Activated T-cell treated with anti-CD3 and anti-CD28 coated beads for 1 hour (primary cell): ENCODE measurements around the gene CLDN5.

Source experiments
- DNase-seq: peaks from one replicate; pipeline ENCODE4 v3.0.0-alpha.2; 2020; ENCODE audit warnings: low read depth

The CLDN5 gene, protein sequence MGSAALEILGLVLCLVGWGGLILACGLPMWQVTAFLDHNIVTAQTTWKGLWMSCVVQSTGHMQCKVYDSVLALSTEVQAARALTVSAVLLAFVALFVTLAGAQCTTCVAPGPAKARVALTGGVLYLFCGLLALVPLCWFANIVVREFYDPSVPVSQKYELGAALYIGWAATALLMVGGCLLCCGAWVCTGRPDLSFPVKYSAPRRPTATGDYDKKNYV

DNA sequence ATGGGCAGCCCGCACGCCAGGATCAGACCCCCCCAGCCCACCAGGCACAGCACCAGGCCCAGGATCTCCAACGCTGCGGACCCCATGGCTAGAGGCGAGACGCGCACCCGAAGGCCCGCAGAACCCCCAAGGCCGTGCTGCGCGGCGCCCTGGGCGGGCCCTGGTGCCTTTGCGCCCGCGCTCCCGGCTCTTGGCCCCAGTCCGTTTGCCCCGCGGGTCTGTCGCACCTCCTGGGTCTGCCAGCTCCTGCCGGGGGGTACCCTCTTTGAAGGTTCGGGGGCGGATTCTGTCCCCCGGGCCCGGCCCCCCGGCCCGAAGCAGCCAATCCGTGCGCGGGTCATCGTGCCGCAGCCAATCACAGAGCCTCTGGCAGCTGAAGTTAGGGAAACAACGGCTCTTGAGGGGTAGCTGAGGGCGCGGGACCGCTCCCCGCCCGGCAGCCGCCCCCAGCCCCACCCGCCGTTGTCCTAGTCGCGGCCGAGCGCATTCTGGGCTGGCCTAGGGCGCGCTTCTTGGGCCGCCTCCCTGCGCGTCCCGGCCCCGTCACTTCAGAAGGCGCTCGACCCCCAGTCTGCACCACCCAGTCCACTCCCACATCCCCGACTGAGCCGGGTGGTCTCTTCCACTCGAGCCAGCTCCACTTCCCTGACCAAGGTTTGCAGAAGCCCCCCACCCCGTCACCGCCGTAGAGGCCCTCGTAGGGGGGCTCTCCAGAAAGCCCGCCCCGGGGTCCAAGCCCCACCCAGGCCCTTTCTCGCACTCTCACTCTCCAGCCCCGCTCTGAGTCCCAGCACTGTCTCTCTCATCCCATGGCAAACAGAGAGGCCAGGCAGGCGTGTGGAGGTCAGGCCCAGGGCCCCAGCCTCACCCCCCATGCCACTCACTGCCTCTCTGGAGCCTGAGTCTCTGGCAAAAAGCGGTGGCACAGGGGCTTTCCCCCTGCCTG lies at the start of gene CLDN5:
Gene CLDN5, minus strand, starts transcription at position 241 of the 946 bp plus-strand sequence. Its CDS starts 155 bp downstream, at position 86.
- no peak for DNase-seq

DNA sequence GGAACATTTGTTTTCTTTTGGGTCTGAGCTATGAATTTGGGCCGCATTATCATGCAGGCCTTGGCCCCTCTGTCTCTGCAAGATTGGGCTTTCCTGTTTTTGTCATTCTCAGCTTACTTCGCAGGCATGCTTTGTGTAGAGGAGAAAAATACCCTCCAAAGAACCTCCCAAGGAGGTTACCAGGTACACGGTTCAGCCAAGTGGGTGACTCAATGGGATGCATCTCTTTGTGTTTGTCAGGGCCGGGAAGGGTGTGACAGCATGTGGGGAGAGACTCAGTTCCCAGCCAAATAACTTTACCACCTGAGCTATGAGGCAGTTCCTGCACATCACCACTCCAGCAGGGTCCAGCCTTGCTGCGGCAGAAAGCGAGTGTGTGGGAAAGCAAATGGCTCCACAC lies 47.8 kb upstream of the CLDN5 start:
- no peak for DNase-seq

DNA sequence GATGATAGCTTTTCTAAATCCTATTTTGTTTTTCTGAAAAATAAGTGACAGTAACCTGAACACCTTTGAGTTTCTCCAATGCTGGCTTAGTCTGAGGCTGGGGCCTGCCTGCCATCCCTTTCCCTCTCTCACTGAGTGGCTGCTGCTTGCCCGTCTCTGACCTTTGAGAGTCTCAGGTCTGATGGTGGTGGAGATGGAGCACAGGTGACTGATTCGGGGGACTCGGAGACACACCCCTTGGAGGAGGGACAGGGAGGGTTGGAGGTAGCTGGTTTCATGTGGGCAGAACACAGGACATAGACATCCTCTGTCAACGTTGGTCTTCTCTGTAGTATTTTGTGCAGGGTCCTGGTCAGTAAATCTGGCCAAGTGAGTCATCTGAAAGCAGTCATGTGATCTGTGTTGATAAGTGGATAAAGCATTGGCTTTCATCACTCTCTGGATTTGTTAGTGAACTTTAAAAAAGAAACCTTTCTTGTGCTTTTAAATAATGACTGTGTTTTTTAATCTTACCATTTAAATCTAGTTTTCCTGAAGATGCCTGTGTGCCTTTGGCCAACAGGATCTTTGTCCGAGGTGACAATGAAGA lies 47.1 kb upstream of the CLDN5 start:
- DNase-seq, result no peak

DNA sequence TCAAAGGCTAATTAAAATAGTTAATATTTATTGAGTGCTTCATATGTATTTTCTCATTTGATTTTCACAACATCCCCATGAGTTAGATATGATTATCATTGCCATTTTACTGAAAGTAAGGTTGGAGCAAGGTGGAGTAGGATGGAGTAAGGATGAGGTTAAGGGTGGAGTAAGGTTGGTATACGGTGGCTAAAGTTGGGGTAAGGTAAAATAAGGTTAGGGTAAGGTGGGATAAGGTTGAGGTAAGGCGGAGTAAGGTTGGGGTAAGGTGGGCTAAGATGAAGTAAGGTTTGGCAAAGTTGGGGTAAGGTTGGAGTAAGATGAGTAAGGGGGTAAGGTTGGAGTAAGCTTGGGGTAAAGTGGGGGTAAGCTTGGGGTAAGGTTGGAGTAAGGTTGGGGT lies 45.8 kb upstream of the CLDN5 start:
- no peak for DNase-seq

DNA sequence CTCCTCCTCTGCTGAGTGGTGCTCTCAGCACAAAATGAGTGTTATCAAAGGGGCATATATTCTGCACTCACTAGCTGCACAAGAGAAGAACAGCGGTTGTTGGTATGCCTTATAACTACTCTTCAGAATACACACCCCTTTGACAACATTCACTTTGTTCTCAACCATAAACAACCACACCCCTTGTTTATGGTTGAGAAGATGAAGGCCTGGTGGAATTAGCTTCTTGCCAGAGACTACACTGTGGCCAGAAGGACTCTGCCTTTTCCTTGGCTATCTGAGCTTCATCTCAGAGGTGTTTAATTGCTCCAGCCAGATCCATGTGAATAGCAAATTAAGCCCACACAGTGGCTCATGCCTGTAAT lies 45.0 kb upstream of the CLDN5 start:
- DNase-seq, result no peak

DNA sequence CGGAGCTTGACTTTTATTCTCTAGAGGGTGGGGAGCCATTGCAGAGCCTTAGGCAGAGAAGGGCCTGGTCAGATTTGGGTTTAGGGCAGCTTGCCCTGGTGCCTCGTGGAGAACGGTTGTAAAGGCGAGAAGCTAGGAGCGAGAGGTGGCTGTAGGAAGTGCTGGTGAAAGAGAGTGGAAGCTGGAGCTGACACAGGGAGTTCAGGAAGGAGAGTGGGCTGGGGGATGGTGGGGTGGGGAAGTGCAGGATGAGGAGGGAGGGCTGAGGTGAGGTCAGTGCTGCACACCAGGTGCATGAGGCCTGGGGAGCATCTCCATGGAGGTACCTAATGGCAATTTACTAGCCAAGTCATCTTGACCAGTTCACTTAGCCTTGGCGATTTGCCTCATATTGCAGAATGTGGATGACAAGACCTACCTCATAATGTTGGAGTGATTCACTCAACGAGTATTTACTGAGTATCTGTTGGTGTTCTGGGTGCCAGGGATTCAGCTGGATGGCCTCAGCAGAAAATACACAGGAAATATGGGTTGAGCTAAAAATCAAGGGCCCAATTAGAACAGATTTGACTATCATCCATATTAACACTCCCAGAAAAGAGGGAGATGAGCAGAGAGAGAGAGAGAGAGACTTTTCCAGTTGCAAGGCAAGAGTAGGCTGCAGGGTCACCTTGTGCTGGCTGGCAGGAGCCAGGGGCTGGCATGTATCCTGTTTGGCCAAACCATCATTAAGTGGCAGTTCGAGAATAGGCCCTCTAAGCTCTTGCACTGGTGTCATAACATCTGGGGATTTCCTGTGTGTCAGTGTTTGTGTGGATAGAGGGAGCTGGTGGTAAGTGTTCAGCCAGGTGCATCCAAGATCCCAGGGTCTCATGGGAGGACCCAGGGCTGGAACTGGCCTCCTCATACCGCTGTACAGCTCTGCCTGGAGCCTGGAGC lies 44.4 kb upstream of the CLDN5 start:
- DNase-seq, result no peak

DNA sequence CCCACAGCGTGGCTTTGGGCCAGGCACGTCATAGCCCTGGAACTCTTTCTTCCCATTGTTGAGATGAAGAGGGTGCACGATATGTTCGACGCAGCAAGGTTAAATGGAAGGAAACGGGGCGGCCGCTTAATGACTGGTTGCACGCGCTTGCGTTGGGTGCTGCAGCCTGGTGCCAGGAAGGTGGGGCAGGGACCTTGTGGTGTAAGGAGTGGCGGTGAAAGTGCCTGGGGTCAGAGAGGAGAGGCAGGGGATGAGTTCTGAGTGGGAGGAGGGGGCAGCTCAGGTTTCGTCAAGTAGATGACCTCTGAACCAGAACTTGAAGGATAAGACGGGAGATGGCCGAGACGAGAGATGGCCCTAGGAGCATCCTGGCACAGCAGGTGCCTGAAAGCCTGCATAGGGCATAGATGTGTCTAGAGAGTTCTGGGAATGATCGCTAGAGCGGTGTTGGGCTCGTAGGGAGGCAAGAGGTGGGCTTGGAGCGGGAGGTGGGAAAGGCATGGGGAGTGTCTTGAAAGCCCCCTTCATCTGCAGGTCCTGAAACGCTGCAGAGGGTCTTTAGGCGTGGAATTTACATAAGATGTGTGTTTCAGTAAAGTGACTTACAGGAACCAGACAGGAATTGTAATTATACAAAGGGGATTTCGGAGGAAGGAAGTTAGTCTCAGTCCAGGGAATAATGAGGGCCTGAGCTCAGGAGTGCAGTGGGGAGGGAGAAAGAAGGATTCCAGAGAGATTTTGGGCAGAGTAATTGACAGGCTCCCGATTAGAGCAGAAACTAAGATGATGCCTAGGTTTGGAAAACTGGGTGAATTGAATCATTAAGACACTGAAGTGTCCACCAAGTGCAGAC lies 43.2 kb upstream of the CLDN5 start:
- DNase-seq, result no peak

DNA sequence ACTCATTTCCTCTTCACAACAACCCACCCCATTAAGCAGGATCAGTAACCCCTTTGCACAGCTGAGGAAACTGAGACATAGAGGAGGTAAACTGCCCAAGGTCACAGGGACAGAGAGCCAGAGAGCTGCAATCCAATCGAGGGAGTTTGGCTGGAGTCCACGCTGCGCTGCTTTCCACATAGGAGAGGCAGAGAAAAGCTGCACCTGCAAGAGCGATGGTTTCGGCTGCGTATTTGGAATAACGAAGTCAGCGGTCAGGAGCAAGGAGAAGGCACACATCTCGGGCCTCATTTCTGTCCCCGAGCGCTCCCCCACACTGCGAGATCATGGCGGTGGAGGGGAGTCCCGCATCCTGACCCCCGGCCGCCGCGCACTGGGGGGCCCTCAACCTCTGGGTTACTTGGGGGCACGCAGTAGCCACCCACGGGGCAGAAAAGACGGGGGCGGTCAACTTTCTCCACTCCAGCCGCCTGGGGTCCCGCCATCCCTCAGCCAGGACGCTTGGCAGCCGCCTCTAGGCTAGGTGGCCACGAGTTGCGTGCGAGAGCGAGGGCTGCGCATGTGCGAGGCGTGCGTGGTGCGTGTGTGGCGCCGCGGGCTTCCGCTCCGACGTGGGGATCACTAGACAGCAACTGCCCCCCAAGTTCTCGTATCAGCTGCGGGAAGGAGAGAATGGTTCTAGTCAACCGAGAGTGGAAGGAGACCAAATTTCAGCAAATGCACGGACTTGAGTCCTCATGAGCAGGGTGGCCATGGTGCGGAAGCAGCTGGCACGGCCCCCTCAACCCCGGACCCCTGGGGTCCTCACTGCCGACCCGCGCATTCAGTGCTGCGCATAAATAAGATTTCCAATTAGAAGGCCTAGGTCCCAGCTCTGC lies 42.3 kb upstream of the CLDN5 start:
- no peak for DNase-seq

DNA sequence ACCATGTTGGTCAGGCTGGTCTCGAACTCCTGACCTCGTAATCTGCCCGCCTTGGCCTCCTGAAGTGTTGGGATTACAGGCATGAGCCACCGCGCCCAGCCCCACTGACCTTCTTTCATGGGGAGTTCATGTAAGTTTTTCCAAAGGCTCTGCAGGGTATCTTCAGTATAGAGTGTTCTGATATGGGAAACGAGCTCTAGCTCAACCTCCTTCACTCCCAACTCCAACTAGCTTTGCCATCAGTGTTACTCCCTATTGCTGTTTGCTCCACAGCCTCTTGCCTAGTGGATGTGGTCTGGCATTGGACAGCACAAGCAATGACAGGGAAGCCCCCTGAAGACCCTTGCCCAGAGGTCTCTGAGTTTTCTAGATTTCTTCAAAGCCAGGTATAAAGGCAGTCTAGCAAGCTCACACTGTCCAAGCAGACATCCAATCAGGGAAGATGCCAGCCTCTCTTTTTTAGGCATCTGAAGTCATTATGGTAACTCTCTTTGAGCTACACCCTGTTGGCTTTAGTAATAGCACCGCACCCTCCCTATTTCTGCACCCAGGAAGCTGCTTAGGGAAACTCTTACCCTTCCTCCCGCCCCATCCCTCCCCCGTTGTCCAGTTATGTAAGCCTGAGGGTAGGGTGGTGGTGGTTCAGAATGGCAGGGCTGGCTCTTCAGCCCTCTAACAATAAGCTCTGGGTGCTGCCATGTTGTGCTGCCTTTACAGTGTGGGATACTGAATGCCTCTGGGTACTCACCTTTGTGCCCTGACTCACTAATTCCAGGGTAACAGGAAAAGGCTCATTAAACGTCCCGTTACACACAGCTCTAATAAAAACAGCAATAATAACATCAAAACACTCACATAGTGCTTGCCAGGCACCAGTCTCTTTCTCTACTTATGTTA lies 41.4 kb upstream of the CLDN5 start:
- DNase-seq, result no peak

DNA sequence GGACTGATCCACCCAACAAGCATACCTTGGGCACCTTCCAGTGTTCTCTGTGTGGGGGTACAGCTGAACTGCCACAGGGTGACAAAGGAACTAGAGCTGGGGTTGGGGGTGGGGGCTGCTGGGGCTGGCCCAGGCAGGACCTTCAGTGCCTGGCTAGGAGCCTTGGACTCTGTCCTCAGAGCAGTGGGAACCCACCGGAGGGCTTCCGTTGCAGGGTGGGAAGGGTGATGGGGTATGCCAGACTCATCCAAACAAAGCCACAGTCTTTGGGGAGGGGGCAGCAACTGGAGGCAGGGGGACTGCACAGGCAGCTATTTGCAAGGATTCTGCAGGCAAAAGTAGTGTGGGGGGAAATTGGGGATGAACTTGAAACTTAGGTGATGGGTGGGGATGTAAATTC lies 35.7 kb upstream of the CLDN5 start:
- no peak for DNase-seq

DNA sequence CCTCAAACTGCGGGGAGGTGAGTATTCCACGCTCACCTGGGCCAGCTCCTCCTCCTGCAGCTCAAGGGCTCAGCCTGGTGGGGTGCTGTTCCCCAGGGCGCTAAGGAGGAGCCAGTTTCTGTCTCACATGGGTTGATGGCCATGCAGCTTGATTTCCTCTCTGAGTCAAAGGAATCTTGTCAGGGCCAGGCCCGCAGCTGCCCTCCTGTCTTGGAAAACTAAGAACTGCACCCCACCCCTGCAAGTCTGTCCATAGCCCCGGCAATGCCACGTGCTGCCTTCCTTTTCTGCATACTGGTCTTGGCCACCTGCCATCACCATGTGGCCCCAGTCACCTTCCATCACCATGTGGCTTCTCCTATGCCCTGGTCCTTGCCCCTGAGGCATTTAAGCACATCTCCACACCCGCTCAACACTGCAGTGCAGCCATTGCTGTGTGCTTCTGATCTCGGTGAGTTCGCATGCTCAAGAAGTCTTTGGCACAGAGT lies 35.2 kb upstream of the CLDN5 start:
- DNase-seq, result no peak

DNA sequence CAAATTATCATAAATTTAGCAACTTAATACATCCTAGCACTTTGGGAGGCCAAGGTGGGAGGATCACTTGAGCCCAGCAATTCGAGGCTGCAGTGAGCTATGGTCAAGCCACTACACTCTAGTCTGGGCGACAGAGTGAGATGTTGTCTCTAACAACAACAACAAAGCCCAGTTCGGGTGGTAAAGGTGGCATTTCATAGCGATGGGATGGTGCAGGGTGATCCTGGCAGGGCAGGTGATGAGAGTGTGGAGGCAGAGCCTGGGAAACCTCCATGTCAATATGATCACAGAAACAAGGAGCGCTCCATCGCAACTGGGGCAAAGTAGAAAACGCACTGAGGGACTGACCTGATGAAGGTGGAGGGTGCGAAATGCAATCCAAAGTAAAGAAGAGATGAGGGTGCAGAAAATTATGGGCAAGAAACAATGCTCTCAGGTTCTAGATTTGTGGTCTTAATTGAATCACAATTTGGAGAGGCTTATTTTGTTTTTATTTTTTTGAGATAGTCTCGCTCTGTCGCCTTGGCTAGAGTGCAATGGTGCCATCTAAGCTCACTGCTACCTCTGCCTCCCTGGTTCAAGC lies 32.8 kb upstream of the CLDN5 start:
- no peak for DNase-seq

DNA sequence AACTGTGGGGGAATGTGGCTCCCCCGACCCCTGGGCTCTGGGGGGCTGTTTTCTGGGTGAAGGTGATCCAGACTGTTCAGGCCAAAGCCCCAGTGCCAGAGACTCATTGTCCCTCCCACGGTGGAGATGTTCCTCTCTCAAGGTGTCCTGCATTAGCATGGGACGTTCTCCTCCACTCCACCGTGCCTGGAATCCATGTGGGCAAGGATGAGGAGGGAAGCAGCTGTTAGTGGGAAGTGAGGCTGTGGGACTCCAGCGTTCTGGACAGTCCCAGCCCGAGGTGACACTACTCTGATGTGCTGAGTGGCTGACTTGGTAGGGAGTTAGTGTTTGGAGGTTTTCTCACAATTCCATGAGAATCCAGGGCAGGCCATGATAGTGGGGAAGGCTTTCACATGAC lies 31.4 kb upstream of the CLDN5 start:
- DNase-seq, result no peak

DNA sequence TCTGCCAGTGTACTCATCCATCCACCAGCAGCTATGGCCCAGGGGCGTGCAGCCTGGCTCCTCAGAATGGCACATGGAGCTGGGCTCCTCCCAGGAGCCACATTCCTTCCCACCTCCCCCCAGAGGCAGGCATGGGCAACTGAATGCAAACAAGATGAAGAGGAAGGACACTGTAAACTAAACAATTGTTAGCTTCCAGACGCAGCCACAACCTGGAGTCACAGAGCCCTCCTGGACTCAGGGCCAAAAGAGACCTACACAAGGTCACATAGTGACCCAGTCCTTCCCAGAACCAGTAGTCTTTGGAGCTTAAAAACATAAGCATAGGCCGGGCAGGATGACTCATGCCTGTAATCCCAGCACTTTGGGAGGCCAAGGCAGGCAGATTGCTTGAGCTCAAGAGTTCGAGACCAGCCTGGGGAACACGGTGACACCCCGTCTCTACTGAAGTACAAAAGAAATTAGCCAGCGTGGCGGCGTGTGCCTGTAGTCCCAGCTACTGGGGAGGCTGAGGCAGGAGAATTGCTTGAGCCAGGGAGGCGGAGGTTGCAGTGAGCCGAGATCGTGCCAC lies 30.7 kb upstream of the CLDN5 start:
- no peak for DNase-seq

DNA sequence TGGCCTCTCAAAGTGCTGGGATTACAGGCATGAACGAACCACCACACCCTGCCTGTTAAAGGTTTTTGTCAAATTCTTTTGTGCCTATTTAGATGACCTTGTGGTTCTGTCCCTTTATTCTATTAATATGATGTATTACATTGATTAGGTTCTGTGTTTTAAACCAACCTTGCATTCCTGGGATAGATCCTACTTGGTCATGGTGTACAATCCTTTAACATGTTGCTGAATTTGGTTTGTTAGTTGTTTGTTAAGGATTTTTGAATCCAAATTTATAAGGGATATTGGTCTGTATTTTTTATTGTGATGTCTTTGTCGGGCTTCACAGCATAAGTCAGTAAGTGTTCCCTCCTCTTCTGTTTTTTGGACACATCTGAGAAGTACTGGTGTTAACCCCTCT lies 29.0 kb upstream of the CLDN5 start:
- DNase-seq, result no peak

DNA sequence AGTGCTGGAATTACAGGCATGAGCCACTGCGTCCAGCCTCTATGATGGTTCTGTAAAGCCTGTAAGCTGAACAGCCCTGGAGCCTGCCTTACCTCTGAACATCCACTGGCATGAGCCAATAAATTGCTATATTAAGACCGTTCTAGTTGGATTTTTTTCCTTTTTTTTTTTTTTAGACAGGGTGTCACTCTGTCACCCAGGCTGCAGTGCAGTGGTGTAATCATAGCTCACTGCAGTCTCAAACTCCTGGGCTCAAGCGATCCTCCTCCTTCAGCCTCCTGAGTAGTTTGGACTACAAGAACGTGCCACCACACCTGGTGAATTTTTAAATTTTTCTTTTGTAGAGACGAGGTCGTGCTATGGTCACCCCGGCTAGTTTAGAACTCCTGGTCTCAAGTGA lies 26.2 kb upstream of the CLDN5 start:
- DNase-seq, result no peak

DNA sequence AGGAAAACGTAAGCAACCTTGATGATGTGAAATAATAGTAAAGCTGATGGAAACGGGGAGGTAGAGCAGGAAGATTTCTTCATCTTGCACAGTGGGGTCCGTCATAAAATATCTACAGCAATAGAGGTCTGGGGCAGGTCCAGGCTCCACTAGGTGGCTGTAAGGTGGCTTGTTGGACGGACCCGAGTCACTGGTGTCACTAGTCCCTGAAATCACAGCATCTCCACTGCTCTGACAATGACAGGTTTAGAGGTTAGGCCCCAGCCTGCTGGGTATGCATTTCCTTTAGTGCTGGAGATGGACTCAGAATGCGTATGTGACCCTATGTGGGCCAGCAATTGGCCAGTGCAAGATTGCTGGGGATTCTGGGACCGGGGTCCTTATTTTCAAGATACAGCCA lies 25.2 kb upstream of the CLDN5 start:
- DNase-seq, result no peak

DNA sequence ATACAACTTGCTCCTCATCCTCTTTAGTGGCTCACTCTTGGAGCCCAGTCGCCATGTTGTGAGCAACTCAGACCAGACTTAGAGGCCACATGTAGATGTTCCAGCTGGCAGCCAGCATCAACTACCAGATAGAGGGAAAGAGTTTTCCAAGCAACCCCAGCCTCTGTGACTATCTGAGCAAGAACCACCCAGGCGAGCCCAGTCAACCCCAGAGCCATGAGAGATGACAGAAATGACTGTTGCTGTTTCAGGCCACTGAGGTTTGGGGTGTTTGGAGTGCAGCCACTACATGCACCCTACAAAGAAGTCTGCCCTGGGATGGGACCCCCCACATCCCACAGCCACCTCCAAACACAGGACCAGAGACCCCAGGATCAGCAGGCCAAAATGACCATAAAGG lies 24.8 kb upstream of the CLDN5 start:
- no peak for DNase-seq
